GM21825 (cell line): Measurements from ENCODE around the gene GPR68.
"Not testable (repeated sequence)": the region's sequence is repeated elsewhere in the genome, so short reads cannot be mapped to it uniquely, and the experiment has no call there.

Experiments
- ATAC-seq: cut with Tn5 transposase; IDR thresholded peaks from one replicate; pipeline ENCODE4 v1.9.1; 2021; ENCODE audit warnings: mild to moderate bottlenecking, moderate library complexity; ENCODE audit not compliant: unreplicated experiment

GPR68 gene

GRCh38 chr14:91230397-91231035 is 14.0 kb downstream of the GPR68 start:
- ATAC-seq: no peak

- ATAC-seq: peak; percentile 65
Measured at GRCh38 chr14:91229743-91230200, 14.7 kb downstream of the GPR68 start.

- peak; percentile 4 for ATAC-seq
Measured at GRCh38 chr14:91229005-91229382, 15.5 kb downstream of the GPR68 start.

- peak; percentile 83 for ATAC-seq
Measured at GRCh38 chr14:91228112-91229004, 16.1 kb downstream of the GPR68 start.

GRCh38 chr14:91227183-91227628 is 17.3 kb downstream of the GPR68 start:
- no peak for ATAC-seq

- not testable (repeated sequence) for ATAC-seq
Measured at GRCh38 chr14:91226360-91226759, 18.1 kb downstream of the GPR68 start.

- no peak for ATAC-seq
Measured at GRCh38 chr14:91225025-91225424, 19.5 kb downstream of the GPR68 start.

- ATAC-seq: no peak
Measured at GRCh38 chr14:91223028-91223783, 21.3 kb downstream of the GPR68 start.

GRCh38 chr14:91221270-91221669 is 23.2 kb downstream of the GPR68 start:
- ATAC-seq: no peak

- ATAC-seq: no peak
Measured at GRCh38 chr14:91220581-91221000, 23.9 kb downstream of the GPR68 start.

- no peak for ATAC-seq
Measured at GRCh38 chr14:91219517-91220389, 24.8 kb downstream of the GPR68 start.

- ATAC-seq: no peak
Measured at GRCh38 chr14:91218014-91218413, 26.5 kb downstream of the GPR68 start.

GRCh38 chr14:91216731-91217226 is 27.7 kb downstream of the GPR68 start:
- no peak for ATAC-seq

GRCh38 chr14:91215381-91215780 is 29.1 kb downstream of the GPR68 start:
- no peak for ATAC-seq

GRCh38 chr14:91214306-91214705 is 30.2 kb downstream of the GPR68 start:
- ATAC-seq: no peak

GRCh38 chr14:91211017-91211416 is 33.5 kb downstream of the GPR68 start:
- no peak for ATAC-seq

- no peak for ATAC-seq
Measured at GRCh38 chr14:91207008-91207407, 37.5 kb downstream of the GPR68 start.

GRCh38 chr14:91205459-91205858 is 39.0 kb downstream of the GPR68 start:
- ATAC-seq: no peak

- ATAC-seq: no peak
Measured at GRCh38 chr14:91204657-91205056, 39.8 kb downstream of the GPR68 start.
